Eye (tissue), 1 donor: ENCODE measurements around the gene VSTM2L.

Experiments used
- DNase-seq: peaks from one replicate; pipeline ENCODE4 v3.0.0-alpha.2; 2015

VSTM2L gene

GRCh38 chr20:37991157-37991866 is 88.4 kb downstream of the VSTM2L start:
- peak; percentile 63 for DNase-seq

- DNase-seq: no peak
These were observed 89.0 kb downstream of the VSTM2L start for GRCh38 chr20:37991908-37992307.

- peak; percentile 76 for DNase-seq
These were observed 90.0 kb downstream of the VSTM2L start for GRCh38 chr20:37992802-37993409.

GRCh38 chr20:37994512-37994911 is 91.6 kb downstream of the VSTM2L start:
- DNase-seq: no peak
